ENCODE measurements around the gene NFE2L2.
A peak's percentile ranks its signal among the peaks of the same experiment; 100 is the strongest.
"Not testable (repeated sequence)": the region's sequence is repeated elsewhere in the genome, so short reads cannot be mapped to it uniquely, and the experiment has no call there.

NFE2L2 gene

GRCh38 chr2:177188482-177189469, 75.8 kb downstream of the NFE2L2 start:
- DNase-seq: no peak

- DNase-seq: peak; percentile 12
Observed at GRCh38 chr2:177187631-177188312, 76.8 kb downstream of the NFE2L2 start.

GRCh38 chr2:177186038-177186437, 78.5 kb downstream of the NFE2L2 start:
- not testable (repeated sequence) for DNase-seq

- DNase-seq: no peak
Observed at GRCh38 chr2:177184606-177185005, 79.9 kb downstream of the NFE2L2 start.

- DNase-seq: no peak
Observed at GRCh38 chr2:177183860-177184259, 80.7 kb downstream of the NFE2L2 start.

All from suppressor macrophage treated with lipopolysaccharide for 4 hours (primary cell).